PC-3 (cell line): ENCODE measurements around the gene EPN1. TPM values are rescaled to one million over a fixed set of nuclear protein-coding genes. Genes with fewer than 3 reads are reported as not detected.

Source experiments
- ATAC-seq: fragments of 200-7000 bp; cut with Tn5 transposase; 2 replicates; pipeline ENCODE4 v1.9.1; 2020; ENCODE audit warnings: mild to moderate bottlenecking, moderate library complexity
- BruUV-seq: library from RNA; stranded (reverse); fragments of 400-500 nt; replicated peaks from 2 replicates; lab custom pipeline; 2021; lab: Mats Ljungman, UMichigan
- CTCF ChIA-PET: fragments of 300-600 bp; sonication (Branson Sonifier 250); formaldehyde crosslinking; loops from one replicate; lab custom pipeline; 2022; ENCODE audit warnings: antibody characterized with exemption; lab: Charles Lee
- POLR2A ChIA-PET: fragments of 300-600 bp; sonication (Branson Sonifier 250); formaldehyde crosslinking; loops from one replicate; lab custom pipeline; 2022; ENCODE audit warnings: antibody characterized with exemption; ENCODE audit not compliant: unreplicated experiment; lab: Charles Lee
- DNase-seq: peaks from one replicate; pipeline ENCODE4 v3.0.0-alpha.2; 2015
- H2AFZ ChIP-seq: fragments of 300-600 bp; sonication (generic); 2 replicates; pipeline ENCODE4 v1.6.0; 2016; ENCODE audit warnings: antibody characterized with exemption, low read length
- H3F3A ChIP-seq: fragments of 300-600 bp; sonication (generic); one replicate; pipeline ENCODE4 v1.6.0; 2017; ENCODE audit warnings: antibody characterized with exemption, low read length, control low read depth, mild to moderate bottlenecking; ENCODE audit not compliant: unreplicated experiment
- H3K27ac ChIP-seq: fragments of 300-600 bp; sonication (generic); 2 replicates; pipeline ENCODE4 v1.5.1; 2016; ENCODE audit warnings: mild to moderate bottlenecking, low read length
- H3K27me3 ChIP-seq: fragments of 300-600 bp; sonication (generic); 2 replicates; pipeline ENCODE4 v1.6.1; 2016; ENCODE audit warnings: low read length, mixed read lengths
- H3K36me3 ChIP-seq: fragments of 300-600 bp; sonication (generic); 2 replicates; pipeline ENCODE4 v1.6.1; 2016; ENCODE audit warnings: low read depth, mixed run types, low read length, mixed read lengths
- H3K4me1 ChIP-seq: fragments of 300-600 bp; sonication (generic); 2 replicates; pipeline ENCODE4 v1.5.1; 2016; ENCODE audit warnings: low read length; ENCODE audit not compliant: insufficient read depth
- H3K4me2 ChIP-seq: fragments of 300-600 bp; sonication (generic); 2 replicates; pipeline ENCODE4 v1.6.0; 2016; ENCODE audit warnings: low read length
- H3K4me3 ChIP-seq: fragments of 300-600 bp; sonication (generic); 2 replicates; pipeline ENCODE4 v1.5.1; 2016; ENCODE audit warnings: mild to moderate bottlenecking, low read length, mixed read lengths
- H3K79me2 ChIP-seq: fragments of 300-600 bp; sonication (generic); 2 replicates; pipeline ENCODE4 v1.6.1; 2017; ENCODE audit warnings: low read length, mixed read lengths
- H3K9ac ChIP-seq: fragments of 300-600 bp; sonication (generic); 2 replicates; pipeline ENCODE4 v1.6.0; 2016; ENCODE audit warnings: mild to moderate bottlenecking, low read length
- H3K9me2 ChIP-seq: fragments of 300-600 bp; sonication (generic); replicated peaks from 2 replicates; pipeline ENCODE4 v1.6.1; 2016; ENCODE audit warnings: mixed run types, low read length, mixed read lengths
- H3K9me3 ChIP-seq: fragments of 300-600 bp; sonication (generic); 2 replicates; pipeline ENCODE4 v1.6.1; 2016; ENCODE audit warnings: low read length, mixed read lengths
- H4K20me1 ChIP-seq: fragments of 300-600 bp; sonication (generic); 2 replicates; pipeline ENCODE4 v1.6.1; 2016; ENCODE audit warnings: low read length, mixed read lengths
- CTCF ChIP-seq: fragments of 300-600 bp; sonication (generic); conservative IDR thresholded peaks from 2 replicates; pipeline ENCODE4 v1.5.1; 2017; ENCODE audit warnings: antibody characterized with exemption, low read depth, mild to moderate bottlenecking, low read length
- EZH2 ChIP-seq: fragments of 300-600 bp; sonication (generic); IDR thresholded peaks from one replicate; pipeline ENCODE4 v1.6.1; 2017; ENCODE audit warnings: antibody characterized with exemption, mild to moderate bottlenecking, low read length; ENCODE audit not compliant: unreplicated experiment
- EZH2phosphoT487 ChIP-seq: fragments of 300-600 bp; sonication (generic); IDR thresholded peaks from 2 replicates; pipeline ENCODE4 v1.6.1; 2018; ENCODE audit warnings: mild to moderate bottlenecking, antibody characterized with exemption, low read length, borderline replicate concordance
- intact Hi-C: fragments of 100-400 bp; cut with micrococcal nuclease; formaldehyde crosslinking; loops from 2 replicates; pipeline ENCODE4 v1.9.0; 2023
- total RNA-seq: library from RNA; depleted of rRNA; stranded (reverse); fragments of >200 nt; gene quantifications from 2 replicates; pipeline ENCODE4 v1.2.3, GENCODE V29; 2014

The EPN1 gene
- total RNA-seq, 1 experiment from 2014 or later: 203 TPM

- intact Hi-C loops: no loop called here
- Histone ChIP-seq H3K9me2 (no peaks in the 10 kb centered on the region), H2AFZ (no peak overlapping the region), H3K36me3 (peaks cover 52% of the 10 kb centered on the region), H3K27me3 (no peaks in the 10 kb centered on the region), H4K20me1 (peaks cover 41% of the 10 kb centered on the region), H3K4me2 (no peak overlapping the region), H3K79me2 (peaks cover 73% of the 10 kb centered on the region), H3K9ac (no peak overlapping the region), H3F3A (no peaks in the 10 kb centered on the region), H3K27ac (no peak overlapping the region), H3K4me1 (peaks cover 19% of the 10 kb centered on the region), H3K9me3 (no peaks in the 10 kb centered on the region), H3K4me3 (no peak overlapping the region)
- ChIA-PET CTCF (no interaction called here), POLR2A (no interaction called here)
- BruUV-seq: no TSS peak
- ATAC-seq: peak; percentile 7; the same call in 1 of the 2 replicates
- no peak for TF ChIP-seq EZH2phosphoT487
- no peak for TF ChIP-seq CTCF
- no peak for TF ChIP-seq EZH2
- DNase-seq: no peak
Measured at GRCh38 chr19:55683449-55684261, 8.6 kb downstream of the EPN1 start.

GRCh38 chr19:55684946-55685681 lies 10.1 kb downstream of the EPN1 start:
- H4K20me1 ChIP-seq: peaks cover 37% of the 10 kb centered on the region
- no peak overlapping the region for H3K27ac ChIP-seq
- H3K9me2 ChIP-seq: no peaks in the 10 kb centered on the region
- DNase-seq (no peak), ATAC-seq (no peak)
- peaks cover 61% of the 10 kb centered on the region for H3K79me2 ChIP-seq
- TF ChIP-seq EZH2phosphoT487 (no peak), EZH2 (no peak), CTCF (no peak)
- H3K4me3 ChIP-seq: no peak overlapping the region
- BruUV-seq: no TSS peak
- ChIA-PET POLR2A (no interaction called here), CTCF (no interaction called here)
- no peak overlapping the region for H3K9ac ChIP-seq
- no peaks in the 10 kb centered on the region for H3F3A ChIP-seq
- intact Hi-C loops: no loop called here
- no peaks in the 10 kb centered on the region for H3K9me3 ChIP-seq
- H2AFZ ChIP-seq: no peak overlapping the region
- H3K4me1 ChIP-seq: peaks cover 5% of the 10 kb centered on the region
- no peak overlapping the region for H3K4me2 ChIP-seq
- H3K36me3 ChIP-seq: peaks cover 51% of the 10 kb centered on the region
- no peaks in the 10 kb centered on the region for H3K27me3 ChIP-seq

GRCh38 chr19:55685776-55686175 lies 10.8 kb downstream of the EPN1 start:
- Histone ChIP-seq H3K4me2 (no peak overlapping the region), H3K4me1 (no peaks in the 10 kb centered on the region), H3F3A (no peaks in the 10 kb centered on the region), H4K20me1 (peaks cover 31% of the 10 kb centered on the region), H3K4me3 (no peak overlapping the region), H3K9me3 (no peaks in the 10 kb centered on the region), H3K27ac (no peak overlapping the region), H3K9ac (no peak overlapping the region), H3K36me3 (peaks cover 51% of the 10 kb centered on the region), H2AFZ (no peak overlapping the region), H3K27me3 (no peaks in the 10 kb centered on the region), H3K79me2 (peaks cover 55% of the 10 kb centered on the region), H3K9me2 (no peaks in the 10 kb centered on the region)
- no peak for DNase-seq
- BruUV-seq: no TSS peak
- no peak for TF ChIP-seq EZH2phosphoT487
- ChIA-PET CTCF (no interaction called here), POLR2A (no interaction called here)
- ATAC-seq: no peak
- intact Hi-C loops: no loop called here
